ENCODE data around the gene HOXD13. TPM values are rescaled to one million over a fixed set of nuclear protein-coding genes. Genes with fewer than 3 reads are reported as not detected.

The HOXD13 gene
- total RNA-seq, 1 donor from 2014 or later: not detected

- no peak for DNase-seq (ENCODE audit: low read depth)
These were observed 11.8 kb upstream of the HOXD13 start for GRCh38 chr2:176080540-176081375.

- DNase-seq (ENCODE audit: low read depth): no peak
These were observed 11.1 kb upstream of the HOXD13 start for GRCh38 chr2:176081376-176081836.

GRCh38 chr2:176081837-176082524, 10.5 kb upstream of the HOXD13 start:
- DNase-seq (ENCODE audit: low read depth): no peak

- DNase-seq (ENCODE audit: low read depth): no peak
These were observed 10.0 kb upstream of the HOXD13 start for GRCh38 chr2:176082525-176082823.

GRCh38 chr2:176082824-176083751, 9.4 kb upstream of the HOXD13 start:
- DNase-seq (ENCODE audit: low read depth): no peak

GRCh38 chr2:176083796-176084261, 8.7 kb upstream of the HOXD13 start, which contains the start of gene EVX2:
Gene EVX2 (minus strand): TSS chr2:176083962. CDS start chr2:176083776, 186 bp downstream.
- no peak for DNase-seq (ENCODE audit: low read depth)

- DNase-seq (ENCODE audit: low read depth): no peak
These were observed 7.9 kb upstream of the HOXD13 start for GRCh38 chr2:176084611-176085119.

GRCh38 chr2:176085120-176085788, 7.3 kb upstream of the HOXD13 start:
- DNase-seq (ENCODE audit: low read depth): no peak

GRCh38 chr2:176085861-176086771, 6.4 kb upstream of the HOXD13 start:
- DNase-seq (ENCODE audit: low read depth): peak; percentile 55

- no peak for DNase-seq (ENCODE audit: low read depth)
These were observed 5.0 kb upstream of the HOXD13 start for GRCh38 chr2:176087330-176088047.

- peak; percentile 44 for DNase-seq (ENCODE audit: low read depth)
These were observed 4.2 kb upstream of the HOXD13 start for GRCh38 chr2:176088048-176088936.

- no peak for DNase-seq (ENCODE audit: low read depth)
These were observed 3.3 kb upstream of the HOXD13 start for GRCh38 chr2:176088937-176089842.

- no peak for DNase-seq (ENCODE audit: low read depth)
These were observed 2.6 kb upstream of the HOXD13 start for GRCh38 chr2:176089843-176090395.

GRCh38 chr2:176090862-176091261, 1.7 kb upstream of the HOXD13 start:
- no peak for DNase-seq (ENCODE audit: low read depth)

GRCh38 chr2:176091329-176092258, 927 bp upstream of the HOXD13 start:
- no peak for DNase-seq (ENCODE audit: low read depth)

Measured in myocyte (in vitro differentiated cells).